ENCODE results near the gene MYO9A.

Gene MYO9A

DNA sequence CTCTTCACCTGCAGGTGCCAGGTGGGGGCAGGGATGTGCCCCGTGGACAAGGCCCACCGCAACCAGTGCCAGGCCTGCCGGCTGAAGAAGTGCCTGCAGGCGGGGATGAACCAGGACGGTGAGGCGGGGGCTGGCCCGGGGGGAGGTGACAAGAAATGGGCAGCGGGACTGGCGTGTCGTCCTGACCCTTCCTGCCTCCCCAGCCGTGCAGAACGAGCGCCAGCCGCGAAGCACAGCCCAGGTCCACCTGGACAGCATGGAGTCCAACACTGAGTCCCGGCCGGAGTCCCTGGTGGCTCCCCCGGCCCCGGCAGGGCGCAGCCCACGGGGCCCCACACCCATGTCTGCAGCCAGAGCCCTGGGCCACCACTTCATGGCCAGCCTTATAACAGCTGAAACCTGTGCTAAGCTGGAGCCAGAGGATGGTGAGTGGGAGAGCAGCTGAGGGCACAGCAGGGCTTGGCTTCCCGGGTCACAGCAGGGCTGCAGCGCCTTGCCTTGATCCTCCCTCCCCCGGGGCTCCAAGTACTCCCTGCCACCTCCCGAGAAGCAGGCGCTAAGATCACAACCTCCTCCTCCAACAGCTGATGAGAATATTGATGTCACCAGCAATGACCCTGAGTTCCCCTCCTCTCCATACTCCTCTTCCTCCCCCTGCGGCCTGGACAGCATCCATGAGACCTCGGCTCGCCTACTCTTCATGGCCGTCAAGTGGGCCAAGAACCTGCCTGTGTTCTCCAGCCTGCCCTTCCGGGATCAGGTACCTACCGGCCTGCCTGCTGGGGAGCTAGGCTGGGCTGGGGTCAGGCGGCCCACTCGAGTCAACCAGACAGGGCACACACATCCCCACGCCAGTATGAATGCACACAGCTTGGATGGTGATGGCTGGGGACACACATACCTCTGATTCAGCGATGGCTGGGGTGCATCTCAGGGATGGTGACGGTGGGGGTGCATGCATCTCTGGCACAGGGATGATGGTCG lies 305.9 kb downstream of the MYO9A start:
- H3K27me3 Mint-ChIP-seq: peaks cover 0 to 10% of the 10 kb centered on the region in 2 donors
- no peaks in the 10 kb centered on the region for H3K4me1 Mint-ChIP-seq
- H3K36me3 Mint-ChIP-seq: no peaks in the 10 kb centered on the region
- DNase-seq: no peak
- peak overlapping the region; percentile 33 for H3K27ac Mint-ChIP-seq
- H3K4me3 Mint-ChIP-seq: no peak overlapping the region
- H3K9me3 Mint-ChIP-seq: no peaks in the 10 kb centered on the region
- ATAC-seq (replicated peaks): no peak

DNA sequence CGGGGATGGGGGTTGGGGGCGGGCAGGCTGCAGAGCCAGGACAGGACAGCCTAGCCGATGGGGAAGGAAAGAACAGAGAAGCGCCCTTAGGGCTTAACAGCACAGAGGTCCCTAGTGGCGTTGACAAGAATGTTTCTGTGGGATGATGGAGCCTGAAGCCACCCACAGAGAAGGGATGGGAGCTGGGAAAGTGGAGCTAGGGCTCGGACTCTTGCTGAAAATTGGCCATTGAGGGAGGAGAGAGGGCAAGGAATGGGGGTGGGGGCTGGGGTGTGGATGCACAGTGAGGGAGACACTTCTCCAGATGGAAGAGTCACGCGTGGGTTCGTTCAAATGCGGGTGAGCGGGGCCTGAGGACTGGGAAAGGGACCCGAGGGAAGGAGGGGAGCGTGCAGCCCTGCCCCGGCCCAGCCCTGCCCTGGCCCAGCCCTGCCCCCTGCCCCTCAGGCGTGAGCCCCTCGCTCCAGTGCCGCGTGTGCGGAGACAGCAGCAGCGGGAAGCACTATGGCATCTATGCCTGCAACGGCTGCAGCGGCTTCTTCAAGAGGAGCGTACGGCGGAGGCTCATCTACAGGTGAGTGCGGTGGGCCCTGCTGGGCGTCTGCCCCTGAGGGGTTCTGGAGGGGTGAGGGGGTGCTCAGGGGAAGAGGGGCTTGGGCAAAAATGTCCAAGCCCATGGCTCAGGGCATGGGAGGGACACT lies 306.8 kb downstream of the MYO9A start:
- DNase-seq (no peak), ATAC-seq (replicated peaks) (no peak)
- Mint-ChIP-seq H3K9me3 (no peaks in the 10 kb centered on the region), H3K36me3 (no peaks in the 10 kb centered on the region), H3K27ac (no peak overlapping the region), H3K4me3 (no peak overlapping the region), H3K4me1 (no peaks in the 10 kb centered on the region), H3K27me3 (peaks cover 0 to 10% of the 10 kb centered on the region in 2 donors)

DNA sequence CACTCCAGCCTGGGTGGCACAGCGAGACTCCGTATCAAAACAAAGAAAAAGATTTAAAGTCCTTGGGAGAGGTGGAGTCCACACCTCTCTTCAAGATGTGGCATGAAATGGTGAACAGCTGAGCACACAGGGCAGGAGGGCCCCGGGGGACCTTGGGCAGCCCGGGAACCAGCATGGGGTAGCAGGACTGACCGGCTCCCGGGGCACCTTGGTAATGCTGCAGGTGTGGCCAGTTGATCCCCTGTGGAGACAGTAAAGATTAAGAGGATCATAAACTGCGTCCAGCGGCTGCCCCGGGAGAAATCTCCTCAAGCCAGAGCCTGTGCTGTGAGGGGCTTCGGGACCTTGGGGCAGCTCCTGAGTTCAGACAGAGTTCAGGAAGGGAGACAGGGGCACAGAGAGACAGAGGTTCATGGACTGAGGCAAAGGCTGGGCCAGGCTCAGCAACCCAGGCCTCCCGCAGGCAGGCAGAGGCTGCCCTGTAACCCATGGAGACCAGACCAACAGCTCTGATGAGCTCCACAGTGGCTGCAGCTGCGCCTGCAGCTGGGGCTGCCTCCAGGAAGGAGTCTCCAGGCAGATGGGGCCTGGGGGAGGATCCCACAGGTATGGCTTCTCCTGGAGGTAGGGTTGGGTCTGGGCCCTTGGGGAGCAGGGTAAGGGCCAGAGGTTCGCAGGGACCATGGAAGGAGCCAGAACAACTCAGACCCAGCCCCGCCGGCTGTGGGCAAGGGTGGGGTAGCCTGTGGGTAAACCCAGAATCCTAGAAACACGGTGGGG lies 307.5 kb downstream of the MYO9A start, which contains the start of gene NR2E3:
TSS of gene NR2E3 (plus strand) at position 299 of the 780 bp plus-strand sequence. CDS start at position 489, 190 bp downstream.
- Mint-ChIP-seq H3K36me3 (no peaks in the 10 kb centered on the region), H3K27ac (no peak within 1 kb of the TSS), H3K4me3 (no peak within 1 kb of the TSS), H3K9me3 (no peaks in the 10 kb centered on the region), H3K27me3 (peaks cover 5 to 10% of the 10 kb centered on the region in 2 donors), H3K4me1 (no peaks in the 10 kb centered on the region)
- ATAC-seq (replicated peaks) (no peak), DNase-seq (no peak)

DNA sequence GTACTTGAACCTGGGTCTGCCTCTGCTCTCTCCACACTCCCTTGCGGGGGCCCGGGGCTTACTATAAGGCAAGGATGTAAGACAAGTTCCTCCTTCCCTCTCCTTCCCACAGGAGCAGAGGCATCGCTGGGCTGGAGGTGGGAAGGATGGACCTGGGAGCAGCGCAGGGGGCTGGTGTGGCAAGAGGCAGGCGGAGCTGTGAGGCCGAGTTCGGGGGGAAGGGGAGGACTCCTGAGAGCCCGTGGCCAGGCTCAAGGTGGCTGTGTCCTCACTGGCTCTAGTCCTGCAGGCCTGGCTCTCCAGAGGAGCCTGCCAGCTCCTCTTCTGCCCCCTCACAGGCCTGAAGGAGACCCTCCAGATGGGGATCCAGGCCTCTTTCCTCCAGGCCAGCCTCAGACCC lies 308.6 kb downstream of the MYO9A start:
- no peaks in the 10 kb centered on the region for H3K36me3 Mint-ChIP-seq
- H3K9me3 Mint-ChIP-seq: no peaks in the 10 kb centered on the region
- DNase-seq: no peak
- no peak for ATAC-seq (replicated peaks)
- H3K4me3 Mint-ChIP-seq: no peak overlapping the region
- no peaks in the 10 kb centered on the region for H3K4me1 Mint-ChIP-seq
- peaks cover 6 to 10% of the 10 kb centered on the region in 2 donors for H3K27me3 Mint-ChIP-seq
- no peak overlapping the region for H3K27ac Mint-ChIP-seq

DNA sequence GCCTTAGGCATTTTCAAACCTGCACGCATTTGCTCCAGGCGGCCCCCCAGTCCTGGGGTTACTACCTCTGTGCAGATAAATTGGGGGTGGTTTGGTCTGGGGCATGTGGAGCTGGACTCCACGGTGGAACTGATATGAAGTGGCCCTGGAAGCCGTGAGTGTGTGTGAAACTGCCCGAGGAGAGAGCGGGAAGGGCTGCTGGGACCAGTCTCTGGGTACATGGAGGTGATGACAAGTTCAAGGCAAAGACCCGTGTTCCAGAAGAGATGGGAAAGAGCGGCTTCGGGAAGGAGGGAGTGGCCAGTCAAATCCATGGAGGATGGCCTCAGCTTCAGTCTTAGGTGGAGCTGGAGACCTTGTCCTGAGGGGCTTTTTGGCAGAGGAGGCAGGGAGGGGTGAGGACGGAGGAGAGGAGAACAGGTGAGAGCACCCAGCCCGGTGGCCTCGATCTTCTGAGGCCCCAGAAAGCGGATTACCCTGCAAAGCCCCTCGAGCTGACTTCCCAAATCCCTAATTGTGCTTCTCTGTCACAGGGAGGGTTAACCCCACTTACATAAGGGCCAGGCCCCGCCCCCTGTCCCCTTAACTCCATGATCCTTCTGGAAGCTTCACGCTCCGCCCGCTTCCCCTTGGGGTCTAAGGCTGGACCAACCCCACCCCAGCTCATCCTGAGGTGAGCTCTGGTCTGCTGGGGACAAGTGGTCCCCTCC lies 309.5 kb downstream of the MYO9A start:
- DNase-seq (no peak), ATAC-seq (replicated peaks) (no peak)
- H3K27me3 Mint-ChIP-seq: peaks cover 6 to 10% of the 10 kb centered on the region in 2 donors
- H3K4me1 Mint-ChIP-seq: no peaks in the 10 kb centered on the region
- H3K27ac Mint-ChIP-seq: no peak overlapping the region
- H3K4me3 Mint-ChIP-seq: no peak overlapping the region
- no peaks in the 10 kb centered on the region for H3K9me3 Mint-ChIP-seq
- no peaks in the 10 kb centered on the region for H3K36me3 Mint-ChIP-seq

DNA sequence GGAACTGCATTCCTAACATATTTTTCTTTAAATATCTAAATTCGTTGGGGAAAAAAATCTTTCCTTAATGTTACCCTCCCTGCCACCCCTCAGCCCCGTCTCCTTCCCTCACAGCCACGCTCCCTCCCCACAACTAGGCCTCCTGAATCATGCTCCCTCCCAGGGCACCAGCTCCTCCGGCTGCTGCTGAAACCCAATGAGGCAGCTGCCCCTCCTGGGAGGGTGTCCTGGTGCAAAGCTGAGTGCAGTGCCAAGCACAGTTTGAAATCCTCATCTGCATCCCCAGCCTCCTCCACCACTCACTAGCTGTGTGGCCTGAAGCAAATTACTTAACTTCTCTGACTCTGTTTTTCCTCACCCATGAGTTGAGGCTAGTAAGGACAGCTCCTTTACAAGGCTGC lies 310.3 kb downstream of the MYO9A start:
- DNase-seq (no peak), ATAC-seq (replicated peaks) (no peak)
- Mint-ChIP-seq H3K4me1 (no peaks in the 10 kb centered on the region), H3K4me3 (no peak overlapping the region), H3K36me3 (no peaks in the 10 kb centered on the region), H3K27me3 (peaks cover 10 to 15% of the 10 kb centered on the region in 2 donors), H3K27ac (no peak overlapping the region), H3K9me3 (no peaks in the 10 kb centered on the region)

DNA sequence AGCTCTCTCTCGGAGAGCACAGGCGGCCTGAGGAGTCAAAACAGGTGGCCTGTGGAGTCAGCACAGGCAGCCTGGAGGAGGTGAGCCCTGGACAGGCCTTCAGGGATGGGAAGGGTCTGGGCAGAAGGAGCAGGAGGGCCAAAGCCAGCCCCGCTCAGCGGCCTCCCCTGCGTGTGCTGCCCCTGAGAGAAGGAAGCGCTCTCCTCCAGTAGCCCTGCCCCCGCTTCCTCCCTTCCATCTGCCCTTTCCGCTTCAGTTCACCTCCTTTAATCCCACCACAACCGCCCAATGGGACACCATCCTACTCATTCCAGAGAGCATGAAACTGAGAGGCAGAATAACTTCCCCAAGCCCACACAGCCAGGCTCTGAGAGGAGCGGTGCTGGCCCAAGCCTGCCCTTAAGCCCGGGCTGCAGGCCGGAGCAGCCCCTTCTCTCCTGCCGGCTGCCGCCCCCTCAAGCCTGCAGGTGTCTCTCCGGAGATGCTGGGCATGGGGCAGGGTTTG lies 310.8 kb downstream of the MYO9A start:
- H3K9me3 Mint-ChIP-seq: peaks cover 0 to 2% of the 10 kb centered on the region in 2 donors
- no peak for DNase-seq
- H3K36me3 Mint-ChIP-seq: no peaks in the 10 kb centered on the region
- H3K4me3 Mint-ChIP-seq: no peak overlapping the region
- ATAC-seq (replicated peaks): no peak
- peaks cover 0 to 2% of the 10 kb centered on the region in 2 donors for H3K4me1 Mint-ChIP-seq
- peaks cover 15 to 19% of the 10 kb centered on the region in 2 donors for H3K27me3 Mint-ChIP-seq
- H3K27ac Mint-ChIP-seq: peak overlapping the region; percentile 80

DNA sequence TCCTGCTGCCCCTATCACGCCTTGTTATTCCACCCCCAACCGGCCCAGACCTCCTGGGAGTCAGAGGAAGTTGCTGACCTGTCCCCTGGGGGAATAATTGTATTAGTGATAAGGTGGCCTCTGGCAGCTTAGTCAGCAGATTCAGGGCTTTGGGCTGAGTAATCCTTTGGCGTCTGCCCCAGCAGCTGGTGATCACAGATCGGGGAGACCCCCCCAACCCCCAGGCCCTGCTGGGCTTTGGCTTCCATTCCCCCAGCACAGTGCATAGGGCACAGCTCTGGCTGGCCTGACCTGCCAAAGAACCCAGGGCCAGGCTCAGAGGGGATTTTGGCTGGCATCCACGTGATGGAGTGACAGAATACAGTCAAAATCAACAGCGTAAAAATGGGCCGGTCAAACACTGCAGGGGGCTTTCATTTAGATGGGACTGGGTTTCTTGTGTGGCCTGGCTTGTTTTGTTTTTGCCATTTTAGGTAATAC lies 311.5 kb downstream of the MYO9A start:
- Mint-ChIP-seq H3K9me3 (peaks cover 0 to 4% of the 10 kb centered on the region in 2 donors), H3K27me3 (peaks cover 21 to 22% of the 10 kb centered on the region in 2 donors), H3K4me1 (peaks cover 0 to 2% of the 10 kb centered on the region in 2 donors), H3K27ac (no peak overlapping the region), H3K4me3 (no peak overlapping the region), H3K36me3 (no peaks in the 10 kb centered on the region)
- ATAC-seq (replicated peaks) (no peak), DNase-seq (no peak)

DNA sequence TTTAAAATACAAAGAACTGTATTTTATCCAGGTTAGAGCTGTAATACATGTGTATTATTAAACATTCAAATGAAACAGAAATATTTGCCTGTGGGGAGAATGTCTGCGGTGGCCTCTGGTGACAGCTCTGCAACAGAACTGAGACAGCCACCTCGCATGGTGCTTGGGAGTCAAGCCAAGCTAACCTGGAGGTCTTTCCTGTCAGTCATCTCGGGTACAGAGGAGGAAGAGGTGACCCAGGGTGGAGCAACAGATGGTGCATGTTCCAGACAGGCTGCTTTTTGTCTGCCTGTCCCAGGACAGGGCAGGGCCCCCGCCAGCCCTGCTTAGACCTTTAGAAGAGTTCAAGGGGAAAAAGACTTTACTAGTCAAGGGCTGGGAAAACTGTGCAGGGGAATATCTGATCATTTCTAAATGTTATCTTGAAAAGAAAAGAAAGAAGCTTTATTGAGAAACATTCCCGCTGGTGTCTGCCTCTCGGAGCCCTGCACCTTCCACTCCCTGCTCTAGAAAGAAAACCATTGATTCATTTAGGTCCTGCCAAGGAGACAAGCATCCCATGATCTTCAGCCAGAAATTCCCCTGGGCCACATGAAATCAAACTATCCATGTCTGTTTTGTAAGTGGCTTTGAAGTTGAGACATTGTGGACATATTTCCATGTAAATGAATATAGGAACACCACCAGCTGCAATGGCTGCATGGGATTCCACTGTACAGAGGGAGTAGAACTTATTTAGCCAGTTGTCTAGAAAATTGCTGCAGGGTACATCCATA lies 313.1 kb downstream of the MYO9A start:
- Mint-ChIP-seq H3K4me1 (peaks cover 0 to 2% of the 10 kb centered on the region in 2 donors), H3K9me3 (peaks cover 0 to 4% of the 10 kb centered on the region in 2 donors), H3K27me3 (peaks cover 33 to 35% of the 10 kb centered on the region in 2 donors), H3K4me3 (no peak overlapping the region), H3K27ac (peak overlapping the region; percentile 7), H3K36me3 (no peaks in the 10 kb centered on the region)
- ATAC-seq (replicated peaks): no peak
- no peak for DNase-seq

DNA sequence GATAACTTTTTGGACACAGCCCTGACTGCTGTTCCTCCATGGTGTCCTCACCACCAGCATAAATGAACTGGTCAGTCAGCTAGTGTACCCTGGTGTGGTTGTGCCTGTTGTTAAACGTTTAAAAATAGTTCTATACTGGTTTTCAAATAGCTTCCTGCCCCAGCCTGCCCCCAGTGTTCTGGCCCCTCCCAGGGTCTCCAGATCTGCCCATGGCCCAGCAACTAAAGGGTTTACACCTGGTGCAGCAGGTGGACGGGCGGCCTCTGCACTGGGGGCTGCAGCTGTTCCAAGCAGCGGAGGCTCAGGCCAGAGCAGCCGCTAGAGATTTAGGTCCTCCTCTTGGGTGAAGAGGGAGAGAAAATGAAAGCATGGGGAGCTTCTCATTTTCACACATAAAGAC lies 313.7 kb downstream of the MYO9A start:
- H3K4me1 Mint-ChIP-seq: peaks cover 0 to 2% of the 10 kb centered on the region in 2 donors
- no peak overlapping the region for H3K4me3 Mint-ChIP-seq

DNA sequence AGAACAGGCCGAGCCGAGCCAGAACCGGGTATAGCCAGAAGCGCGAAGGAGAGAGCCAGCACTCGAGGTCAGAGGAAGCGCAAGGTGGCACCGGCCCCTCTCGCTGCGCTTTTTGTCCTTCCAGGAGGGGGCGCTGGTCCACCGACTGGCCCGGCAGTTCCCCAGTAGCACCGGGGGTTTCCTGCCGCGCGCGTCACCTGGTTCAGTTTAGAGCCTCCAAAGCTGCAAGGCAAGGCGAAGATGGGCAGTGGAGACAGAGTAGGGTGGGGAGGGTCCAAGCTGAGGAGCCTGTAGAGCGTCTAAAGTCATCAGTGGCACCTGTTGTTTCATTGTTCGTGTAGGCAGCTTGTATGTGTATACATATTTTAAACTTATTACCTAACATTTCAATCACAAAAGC lies 315.2 kb downstream of the MYO9A start:
- Mint-ChIP-seq H3K27ac (peak overlapping the region; percentile 59), H3K4me3 (no peak overlapping the region), H3K27me3 (peaks cover 39 to 42% of the 10 kb centered on the region in 2 donors), H3K4me1 (peaks cover 0 to 2% of the 10 kb centered on the region in 2 donors), H3K9me3 (peaks cover 0 to 4% of the 10 kb centered on the region in 2 donors), H3K36me3 (no peaks in the 10 kb centered on the region)
- ATAC-seq (replicated peaks) (peak; percentile 33 to 50), DNase-seq (no peak)

More for the DNA sequence above, 313.7 kb downstream of the MYO9A start:
- ATAC-seq (replicated peaks) (no peak), DNase-seq (no peak)
- H3K27ac Mint-ChIP-seq: no peak overlapping the region
- no peaks in the 10 kb centered on the region for H3K36me3 Mint-ChIP-seq
- peaks cover 36 to 37% of the 10 kb centered on the region in 2 donors for H3K27me3 Mint-ChIP-seq
- peaks cover 0 to 4% of the 10 kb centered on the region in 2 donors for H3K9me3 Mint-ChIP-seq

DNA sequence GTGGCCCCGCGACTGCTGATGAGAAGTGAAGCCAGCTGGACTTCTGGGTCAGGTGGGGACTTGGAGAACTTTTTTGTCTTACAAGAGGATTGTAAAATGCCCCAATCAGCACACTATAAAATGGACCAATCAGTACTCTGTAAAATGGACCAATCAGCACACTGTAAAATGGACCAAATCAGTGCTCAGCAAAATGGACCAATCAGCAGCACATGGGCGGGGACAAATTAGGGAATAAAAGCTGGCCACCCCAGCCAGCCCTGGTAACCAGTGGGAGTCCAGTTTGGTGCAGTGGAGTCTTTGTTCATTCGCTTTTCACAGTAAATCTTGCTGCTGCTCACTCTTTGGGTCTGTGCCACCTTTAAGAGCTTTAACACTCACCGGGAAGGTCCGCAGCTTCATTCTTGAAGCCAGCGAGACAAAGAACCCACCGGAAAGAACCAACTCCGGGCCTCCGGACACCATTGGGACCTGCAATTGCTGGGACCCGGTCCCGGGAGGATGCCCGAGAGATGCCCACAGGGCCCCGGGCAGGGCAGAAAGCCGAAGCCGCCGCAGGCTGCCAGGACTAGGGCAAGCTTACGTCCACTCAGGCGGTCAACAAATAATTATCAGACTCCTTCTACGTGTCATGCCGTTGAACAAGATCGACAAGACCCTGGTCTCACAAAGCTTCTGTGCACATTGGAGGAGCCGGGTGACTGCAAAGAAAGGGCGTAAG lies 315.9 kb downstream of the MYO9A start:
- Mint-ChIP-seq H3K9me3 (peaks cover 0 to 4% of the 10 kb centered on the region in 2 donors), H3K27ac (no peak overlapping the region), H3K36me3 (no peaks in the 10 kb centered on the region), H3K4me3 (no peak overlapping the region), H3K4me1 (peaks cover 0 to 2% of the 10 kb centered on the region in 2 donors), H3K27me3 (peaks cover 38 to 42% of the 10 kb centered on the region in 2 donors)
- ATAC-seq (replicated peaks) (no peak), DNase-seq (no peak)
